Measurements from ENCODE around the gene KRTAP20-4.

The KRTAP20-4 gene

DNA sequence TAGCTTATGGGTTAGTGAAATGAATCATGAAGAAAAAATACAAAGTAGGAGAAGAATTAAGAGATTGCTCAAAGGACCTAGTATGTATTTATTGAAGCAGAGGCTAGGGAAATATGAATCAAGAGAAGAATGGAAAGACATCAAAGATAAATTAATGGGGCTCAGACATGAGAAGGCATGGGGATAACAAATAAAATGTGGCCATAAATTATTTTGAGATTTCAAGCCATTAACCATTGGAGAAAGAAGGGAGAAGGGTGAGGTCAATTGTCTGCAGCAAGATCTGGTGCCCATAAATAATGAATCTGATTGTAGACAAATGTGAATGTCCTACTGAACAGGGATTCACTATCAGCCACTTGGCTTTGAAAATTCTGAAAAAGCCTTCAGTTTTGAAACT lies 32.5 kb downstream of the KRTAP20-4 start:
- DNase-seq (ENCODE audit: low spot score) = no peak

DNA sequence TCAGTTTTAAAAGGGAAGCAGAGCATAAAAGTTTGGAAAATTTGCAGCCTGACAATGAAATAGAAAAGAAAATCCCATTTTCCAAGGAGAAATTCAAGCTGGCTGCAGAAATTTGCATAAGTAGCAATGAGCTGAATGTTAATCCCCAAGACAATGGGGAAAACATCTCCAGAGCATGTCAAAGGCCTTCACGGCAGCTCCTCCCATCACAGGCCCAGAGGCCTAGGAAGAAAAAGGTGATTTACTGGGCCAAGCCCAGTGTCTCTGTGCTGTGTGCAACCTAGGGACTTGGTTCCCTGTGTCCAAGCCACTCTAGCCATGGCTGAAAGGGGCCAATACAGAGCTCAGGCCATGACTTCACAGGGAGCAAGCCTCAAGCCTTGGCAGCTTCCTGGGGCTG lies 48.3 kb downstream of the KRTAP20-4 start:
- DNase-seq (ENCODE audit: low spot score) = no peak
